MM.1S (cell line): ENCODE measurements around the gene HELZ.

ENCODE experiments used
- DNase-seq: peaks from one replicate; pipeline ENCODE4 v3.0.0-alpha.2; 2015
- H2AFZ ChIP-seq: fragments of 300-600 bp; sonication (generic); 2 replicates; pipeline ENCODE4 v1.6.0; 2016; ENCODE audit warnings: antibody characterized with exemption, low read length
- H3F3A ChIP-seq: fragments of 300-600 bp; sonication (generic); 2 replicates; pipeline ENCODE4 v1.6.1; 2016; ENCODE audit warnings: mild to moderate bottlenecking, antibody characterized with exemption, low read length, moderate library complexity, mixed read lengths; ENCODE audit not compliant: insufficient read depth
- H3K27ac ChIP-seq: fragments of 300-600 bp; sonication (generic); 2 replicates; pipeline ENCODE4 v1.5.1; 2016; ENCODE audit warnings: mild to moderate bottlenecking, low read length
- H3K27me3 ChIP-seq: fragments of 300-600 bp; sonication (generic); replicated peaks from 2 replicates; pipeline ENCODE4 v1.6.0; 2016; ENCODE audit warnings: low read length; ENCODE audit not compliant: insufficient read depth
- H3K36me3 ChIP-seq: fragments of 300-600 bp; sonication (generic); replicated peaks from 2 replicates; pipeline ENCODE4 v1.6.1; 2016; ENCODE audit warnings: mild to moderate bottlenecking, low read length, mixed read lengths; ENCODE audit not compliant: insufficient read depth
- H3K4me1 ChIP-seq: fragments of 300-600 bp; sonication (generic); 2 replicates; pipeline ENCODE4 v1.6.1; 2016; ENCODE audit warnings: low read length, mixed read lengths
- H3K4me2 ChIP-seq: fragments of 300-600 bp; sonication (generic); 2 replicates; pipeline ENCODE4 v1.6.0; 2016; ENCODE audit warnings: low read depth, low read length
- H3K4me3 ChIP-seq: fragments of 300-600 bp; sonication (generic); 2 replicates; pipeline ENCODE4 v1.5.1; 2016; ENCODE audit warnings: low read length, mixed read lengths
- H3K79me2 ChIP-seq: fragments of 300-600 bp; sonication (generic); 2 replicates; pipeline ENCODE4 v1.6.1; 2016; ENCODE audit warnings: mixed run types, low read length, mixed read lengths
- H3K9ac ChIP-seq: fragments of 300-600 bp; sonication (generic); 2 replicates; pipeline ENCODE4 v1.6.1; 2016; ENCODE audit warnings: low read length, mixed read lengths
- H3K9me2 ChIP-seq: fragments of 300-600 bp; sonication (generic); replicated peaks from 2 replicates; pipeline ENCODE4 v1.6.1; 2016; ENCODE audit warnings: mild to moderate bottlenecking, low read length, mixed read lengths; ENCODE audit not compliant: insufficient read depth
- H3K9me3 ChIP-seq: fragments of 300-600 bp; sonication (generic); replicated peaks from 2 replicates; pipeline ENCODE4 v1.6.1; 2016; ENCODE audit warnings: mild to moderate bottlenecking, low read length, mixed read lengths; ENCODE audit not compliant: insufficient read depth
- H4K20me1 ChIP-seq: fragments of 300-600 bp; sonication (generic); 2 replicates; pipeline ENCODE4 v1.6.1; 2016; ENCODE audit warnings: mild to moderate bottlenecking, low read length, moderate library complexity, mixed read lengths; ENCODE audit not compliant: insufficient read depth
- CTCF ChIP-seq: fragments of 300-600 bp; sonication (generic); IDR thresholded peaks from 2 replicates; pipeline ENCODE4 v1.5.1; 2016; ENCODE audit warnings: antibody characterized with exemption, low read length, mixed read lengths
- EZH2 ChIP-seq: fragments of 300-600 bp; sonication (generic); optimal IDR thresholded peaks from 2 replicates; pipeline ENCODE3; 2017; ENCODE audit warnings: low read depth, mild to moderate bottlenecking, antibody characterized with exemption, low read length, mixed read lengths
- EZH2phosphoT487 ChIP-seq: fragments of 300-600 bp; sonication (generic); IDR thresholded peaks from 2 replicates; pipeline ENCODE4 v1.6.1; 2018; ENCODE audit warnings: antibody characterized with exemption, low read length

The HELZ gene

GRCh38 chr17:67085406-67085805 is 159.6 kb downstream of the HELZ start:
- Histone ChIP-seq H2AFZ (no peak overlapping the region), H3K9me3 (no peaks in the 10 kb centered on the region), H3K79me2 (peaks cover 11% of the 10 kb centered on the region; the same call in 1 of the 2 replicates), H4K20me1 (peaks cover 2% of the 10 kb centered on the region; the same call in 1 of the 2 replicates), H3K36me3 (no peaks in the 10 kb centered on the region), H3K9me2 (no peaks in the 10 kb centered on the region), H3K27me3 (no peaks in the 10 kb centered on the region), H3K4me3 (no peak overlapping the region), H3K27ac (no peak overlapping the region), H3K4me2 (no peak overlapping the region), H3K9ac (no peak overlapping the region), H3K4me1 (peaks cover 25% of the 10 kb centered on the region), H3F3A (peaks cover 5% of the 10 kb centered on the region; the same call in 1 of the 2 replicates)
- no peak for TF ChIP-seq EZH2phosphoT487
- TF ChIP-seq CTCF = no peak
- no peak for TF ChIP-seq EZH2
- no peak for DNase-seq

- Histone ChIP-seq H3K4me2 (peak overlapping the region; percentile 53), H3K9me3 (no peaks in the 10 kb centered on the region), H3K27me3 (no peaks in the 10 kb centered on the region), H3F3A (peaks cover 5% of the 10 kb centered on the region; the same call in 1 of the 2 replicates), H2AFZ (no peak overlapping the region), H3K4me1 (peaks cover 26% of the 10 kb centered on the region), H3K27ac (peak overlapping the region; percentile 36; the same call in 1 of the 2 replicates), H3K9ac (no peak overlapping the region), H4K20me1 (peaks cover 9% of the 10 kb centered on the region; the same call in 1 of the 2 replicates), H3K9me2 (no peaks in the 10 kb centered on the region), H3K36me3 (0 out of 2 replicates have a peak, but pooled peaks cover 2% of the 10 kb centered on the region), H3K79me2 (peaks cover 11% of the 10 kb centered on the region; the same call in 1 of the 2 replicates), H3K4me3 (no peak overlapping the region)
- peak; percentile 77 for DNase-seq
- TF ChIP-seq CTCF (peak; percentile 54), EZH2phosphoT487 (no peak), EZH2 (no peak)
These were observed 162.9 kb downstream of the HELZ start for GRCh38 chr17:67082107-67082506.

- Histone ChIP-seq H4K20me1 (peaks cover 9% of the 10 kb centered on the region; the same call in 1 of the 2 replicates), H3K79me2 (peaks cover 11% of the 10 kb centered on the region; the same call in 1 of the 2 replicates), H2AFZ (no peak overlapping the region), H3K36me3 (0 out of 2 replicates have a peak, but pooled peaks cover 2% of the 10 kb centered on the region), H3K9ac (no peak overlapping the region), H3K27me3 (no peaks in the 10 kb centered on the region), H3K9me2 (no peaks in the 10 kb centered on the region), H3F3A (peaks cover 5% of the 10 kb centered on the region; the same call in 1 of the 2 replicates), H3K4me2 (peak overlapping the region; percentile 24; the same call in 1 of the 2 replicates), H3K4me1 (peaks cover 26% of the 10 kb centered on the region), H3K27ac (no peak overlapping the region), H3K4me3 (no peak overlapping the region), H3K9me3 (no peaks in the 10 kb centered on the region)
- peak; percentile 45 for DNase-seq
- TF ChIP-seq CTCF (no peak), EZH2phosphoT487 (no peak), EZH2 (no peak)
These were observed 164.2 kb downstream of the HELZ start for GRCh38 chr17:67080804-67081203.
